BLaER1 (cell line): ENCODE results near the gene GMDS.

ENCODE experiments used
- H3K27ac ChIP-seq: shearing (Covaris generic); formaldehyde crosslinking; 2 replicates; pipeline ENCODE4 v1.8.1; 2022
- H3K27me3 ChIP-seq: shearing (Covaris generic); formaldehyde crosslinking; 2 replicates; pipeline ENCODE4 v1.8.1; 2022
- H3K36me3 ChIP-seq: shearing (Covaris generic); formaldehyde crosslinking; 2 replicates; pipeline ENCODE4 v1.8.1; 2022
- H3K4me1 ChIP-seq: shearing (Covaris generic); formaldehyde crosslinking; 2 replicates; pipeline ENCODE4 v1.8.1; 2022
- H3K4me2 ChIP-seq: shearing (Covaris generic); formaldehyde crosslinking; 2 replicates; pipeline ENCODE4 v1.8.1; 2022
- H3K4me3 ChIP-seq: shearing (Covaris generic); formaldehyde crosslinking; 2 replicates; pipeline ENCODE4 v1.8.1; 2022
- H3K9ac ChIP-seq: shearing (Covaris generic); formaldehyde crosslinking; 2 replicates; pipeline ENCODE4 v1.8.1; 2022
- H3K9me3 ChIP-seq: shearing (Covaris generic); formaldehyde crosslinking; 2 replicates; pipeline ENCODE4 v1.8.1; 2022
- H4K20me1 ChIP-seq: shearing (Covaris generic); formaldehyde crosslinking; 2 replicates; pipeline ENCODE4 v1.8.1; 2022
- Cebpa-rat ChIP-seq: shearing (Covaris generic); IDR thresholded peaks from 2 replicates; pipeline ENCODE4 v1.8.1; 2022

GMDS gene

GRCh38 chr6:1615151-1615852 is 630.1 kb downstream of the GMDS start:
- Histone ChIP-seq H3K36me3 (no peaks in the 10 kb centered on the region), H3K4me2 (no peak overlapping the region), H3K4me3 (no peak overlapping the region), H4K20me1 (peaks cover 73% of the 10 kb centered on the region), H3K27ac (no peak overlapping the region), H3K27me3 (peaks cover 89% of the 10 kb centered on the region), H3K4me1 (peaks cover 15% of the 10 kb centered on the region), H3K9ac (no peak overlapping the region), H3K9me3 (peaks cover 35% of the 10 kb centered on the region)
- TF ChIP-seq Cebpa-rat: no peak

GRCh38 chr6:1614448-1615150 is 630.8 kb downstream of the GMDS start:
- H3K4me1 ChIP-seq: peaks cover 20% of the 10 kb centered on the region
- no peak for TF ChIP-seq Cebpa-rat
- peaks cover 96% of the 10 kb centered on the region for H3K27me3 ChIP-seq
- peaks cover 77% of the 10 kb centered on the region for H4K20me1 ChIP-seq
- H3K4me3 ChIP-seq: no peak overlapping the region
- peaks cover 30% of the 10 kb centered on the region for H3K9me3 ChIP-seq
- H3K36me3 ChIP-seq: no peaks in the 10 kb centered on the region
- H3K27ac ChIP-seq: no peak overlapping the region
- no peak overlapping the region for H3K4me2 ChIP-seq
- H3K9ac ChIP-seq: no peak overlapping the region

- Histone ChIP-seq H3K9me3 (peaks cover 25% of the 10 kb centered on the region), H4K20me1 (peaks cover 85% of the 10 kb centered on the region), H3K4me3 (no peak overlapping the region), H3K27me3 (peaks cover 100% of the 10 kb centered on the region), H3K4me2 (no peak overlapping the region), H3K27ac (no peak overlapping the region), H3K36me3 (no peaks in the 10 kb centered on the region), H3K4me1 (peaks cover 27% of the 10 kb centered on the region), H3K9ac (no peak overlapping the region)
- no peak for TF ChIP-seq Cebpa-rat
These were observed 631.5 kb downstream of the GMDS start for GRCh38 chr6:1613688-1614447.

GRCh38 chr6:1613346-1613687 is 632.1 kb downstream of the GMDS start:
- Histone ChIP-seq H3K27me3 (peaks cover 100% of the 10 kb centered on the region), H3K4me3 (no peak overlapping the region), H3K9ac (no peak overlapping the region), H4K20me1 (peaks cover 90% of the 10 kb centered on the region), H3K27ac (no peak overlapping the region), H3K9me3 (peaks cover 24% of the 10 kb centered on the region), H3K4me2 (no peak overlapping the region), H3K4me1 (peaks cover 33% of the 10 kb centered on the region), H3K36me3 (no peaks in the 10 kb centered on the region)
- TF ChIP-seq Cebpa-rat: no peak

GRCh38 chr6:1612974-1613306 is 632.5 kb downstream of the GMDS start:
- H3K4me2 ChIP-seq: no peak overlapping the region

GRCh38 chr6:1612299-1612973 is 633.0 kb downstream of the GMDS start:
- no peaks in the 10 kb centered on the region for H3K36me3 ChIP-seq
- peak overlapping the region; percentile 69 for H3K4me3 ChIP-seq
- H3K4me1 ChIP-seq: peaks cover 36% of the 10 kb centered on the region
- H3K9me3 ChIP-seq: peaks cover 24% of the 10 kb centered on the region
- H3K9ac ChIP-seq: no peak overlapping the region
- peak overlapping the region; percentile 89 for H3K4me2 ChIP-seq
- H3K27ac ChIP-seq: no peak overlapping the region
- H4K20me1 ChIP-seq: peaks cover 93% of the 10 kb centered on the region
- no peak for TF ChIP-seq Cebpa-rat
- H3K27me3 ChIP-seq: peaks cover 100% of the 10 kb centered on the region

More at GRCh38 chr6:1612974-1613306, 632.5 kb downstream of the GMDS start:
- Histone ChIP-seq H3K9ac (no peak overlapping the region), H3K4me3 (no peak overlapping the region), H3K27me3 (peaks cover 100% of the 10 kb centered on the region), H3K4me1 (peaks cover 36% of the 10 kb centered on the region), H4K20me1 (peaks cover 93% of the 10 kb centered on the region), H3K36me3 (no peaks in the 10 kb centered on the region), H3K9me3 (peaks cover 24% of the 10 kb centered on the region), H3K27ac (no peak overlapping the region)
- TF ChIP-seq Cebpa-rat: no peak

- Histone ChIP-seq H3K9ac (no peak overlapping the region), H3K4me2 (peak overlapping the region; percentile 89)
These were observed 633.7 kb downstream of the GMDS start for GRCh38 chr6:1611572-1612298.

GRCh38 chr6:1611322-1611571 is 634.2 kb downstream of the GMDS start:
- Histone ChIP-seq H3K27me3 (peaks cover 100% of the 10 kb centered on the region), H3K4me3 (peak overlapping the region; percentile 69), H3K9ac (no peak overlapping the region), H4K20me1 (peaks cover 96% of the 10 kb centered on the region), H3K27ac (no peak overlapping the region), H3K4me2 (peak overlapping the region; percentile 89), H3K9me3 (peaks cover 24% of the 10 kb centered on the region), H3K4me1 (peaks cover 36% of the 10 kb centered on the region), H3K36me3 (no peaks in the 10 kb centered on the region)
- no peak for TF ChIP-seq Cebpa-rat

More at GRCh38 chr6:1611572-1612298, 633.7 kb downstream of the GMDS start:
- peaks cover 100% of the 10 kb centered on the region for H3K27me3 ChIP-seq
- no peak overlapping the region for H3K27ac ChIP-seq
- peaks cover 24% of the 10 kb centered on the region for H3K9me3 ChIP-seq
- H4K20me1 ChIP-seq: peaks cover 94% of the 10 kb centered on the region
- no peak for TF ChIP-seq Cebpa-rat
- H3K4me1 ChIP-seq: peaks cover 36% of the 10 kb centered on the region
- H3K36me3 ChIP-seq: no peaks in the 10 kb centered on the region
- peak overlapping the region; percentile 69 for H3K4me3 ChIP-seq
